Activated T-cell treated with anti-CD3 and anti-CD28 coated beads for 1 hour (primary cell): ENCODE results near the gene NQO2.
A peak's percentile ranks its signal among the peaks of the same experiment; 100 is the strongest.
"Not testable (repeated sequence)": the region's sequence is repeated elsewhere in the genome, so short reads cannot be mapped to it uniquely, and the experiment has no call there.

ENCODE experiments used
- DNase-seq: peaks from one replicate; pipeline ENCODE4 v3.0.0-alpha.2; 2020; ENCODE audit warnings: low read depth

The NQO2 gene

GRCh38 chr6:3039384-3039783, 39.7 kb downstream of the NQO2 start:
- no peak for DNase-seq

GRCh38 chr6:3041147-3041546, 41.5 kb downstream of the NQO2 start:
- no peak for DNase-seq

- DNase-seq: no peak
Observed at GRCh38 chr6:3041606-3042005, 41.9 kb downstream of the NQO2 start.

- no peak for DNase-seq
Observed at GRCh38 chr6:3045369-3045768, 45.7 kb downstream of the NQO2 start.

- no peak for DNase-seq
Observed at GRCh38 chr6:3045777-3046176, 46.1 kb downstream of the NQO2 start.

- DNase-seq: no peak
Observed at GRCh38 chr6:3046295-3046694, 46.6 kb downstream of the NQO2 start.

- DNase-seq: not testable (repeated sequence)
Observed at GRCh38 chr6:3048009-3048408, 48.3 kb downstream of the NQO2 start.

- no peak for DNase-seq
Observed at GRCh38 chr6:3052481-3053230, 53.0 kb downstream of the NQO2 start.

- DNase-seq: no peak
Observed at GRCh38 chr6:3053231-3053508, 53.5 kb downstream of the NQO2 start.

GRCh38 chr6:3054229-3055157, 54.8 kb downstream of the NQO2 start:
- not testable (repeated sequence) for DNase-seq

GRCh38 chr6:3055158-3055499, 55.4 kb downstream of the NQO2 start:
- not testable (repeated sequence) for DNase-seq

GRCh38 chr6:3057063-3057770, 57.5 kb downstream of the NQO2 start:
- no peak for DNase-seq

- DNase-seq: no peak
Observed at GRCh38 chr6:3058957-3059356, 59.3 kb downstream of the NQO2 start.

- DNase-seq: not testable (repeated sequence)
Observed at GRCh38 chr6:3060092-3060491, 60.4 kb downstream of the NQO2 start.

- no peak for DNase-seq
Observed at GRCh38 chr6:3061501-3061941, 61.8 kb downstream of the NQO2 start.

- not testable (repeated sequence) for DNase-seq
Observed at GRCh38 chr6:3063340-3063732, 63.6 kb downstream of the NQO2 start.

GRCh38 chr6:3063733-3064700, 64.3 kb downstream of the NQO2 start:
- peak; percentile 86 for DNase-seq

GRCh38 chr6:3068329-3069214, 68.9 kb downstream of the NQO2 start, which contains the start of gene RIPK1:
TSS of gene RIPK1 (plus strand) at chr6:3068494. CDS start at chr6:3076824, 8,330 bp downstream.
- DNase-seq: peak; percentile 93
